ENCODE data around the gene ADH1C. TPM values are rescaled to one million over a fixed set of nuclear protein-coding genes. Genes with fewer than 3 reads are reported as not detected.
"Not testable (repeated sequence)": the region's sequence is repeated elsewhere in the genome, so short reads cannot be mapped to it uniquely, and the experiment has no call there.

Gene ADH1C
- total RNA-seq, 1 donor from 2014 or later, result 25.3 TPM

- H3K27ac ChIP-seq, result peak overlapping the region; percentile 84
- no peak overlapping the region for H3K4me3 ChIP-seq
- peaks cover 43% of the 10 kb centered on the region for H3K4me1 ChIP-seq
- no peaks in the 10 kb centered on the region for H3K27me3 ChIP-seq
- H3K9me3 ChIP-seq, result no peaks in the 10 kb centered on the region
- DNase-seq (ENCODE audit: extremely low spot score in 2 of 2), result no peak
- intact Hi-C loops (cut with DNase I), result loop anchor here (5.0 to 10.0 kb wide), 2 partner anchors 77 to 120 kb away; no protein-coding TSS in a partner anchor
- no peaks in the 10 kb centered on the region for H3K36me3 ChIP-seq
- TF ChIP-seq, protein P1, sequence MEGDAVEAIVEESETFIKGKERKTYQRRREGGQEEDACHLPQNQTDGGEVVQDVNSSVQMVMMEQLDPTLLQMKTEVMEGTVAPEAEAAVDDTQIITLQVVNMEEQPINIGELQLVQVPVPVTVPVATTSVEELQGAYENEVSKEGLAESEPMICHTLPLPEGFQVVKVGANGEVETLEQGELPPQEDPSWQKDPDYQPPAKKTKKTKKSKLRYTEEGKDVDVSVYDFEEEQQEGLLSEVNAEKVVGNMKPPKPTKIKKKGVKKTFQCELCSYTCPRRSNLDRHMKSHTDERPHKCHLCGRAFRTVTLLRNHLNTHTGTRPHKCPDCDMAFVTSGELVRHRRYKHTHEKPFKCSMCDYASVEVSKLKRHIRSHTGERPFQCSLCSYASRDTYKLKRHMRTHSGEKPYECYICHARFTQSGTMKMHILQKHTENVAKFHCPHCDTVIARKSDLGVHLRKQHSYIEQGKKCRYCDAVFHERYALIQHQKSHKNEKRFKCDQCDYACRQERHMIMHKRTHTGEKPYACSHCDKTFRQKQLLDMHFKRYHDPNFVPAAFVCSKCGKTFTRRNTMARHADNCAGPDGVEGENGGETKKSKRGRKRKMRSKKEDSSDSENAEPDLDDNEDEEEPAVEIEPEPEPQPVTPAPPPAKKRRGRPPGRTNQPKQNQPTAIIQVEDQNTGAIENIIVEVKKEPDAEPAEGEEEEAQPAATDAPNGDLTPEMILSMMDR (IDR thresholded peaks at IDR 0.05), result no peak
- peak in 1 of 2 donors; percentile 96 for TF ChIP-seq POLR2AphosphoS5 (IDR thresholded peaks at IDR 0.05; ENCODE audit: insufficient read depth in 1 of 2, low read depth in 1 of 2)
Measured at GRCh38 chr4:99324979-99325378, 27.6 kb downstream of the ADH1C start.

DNA sequence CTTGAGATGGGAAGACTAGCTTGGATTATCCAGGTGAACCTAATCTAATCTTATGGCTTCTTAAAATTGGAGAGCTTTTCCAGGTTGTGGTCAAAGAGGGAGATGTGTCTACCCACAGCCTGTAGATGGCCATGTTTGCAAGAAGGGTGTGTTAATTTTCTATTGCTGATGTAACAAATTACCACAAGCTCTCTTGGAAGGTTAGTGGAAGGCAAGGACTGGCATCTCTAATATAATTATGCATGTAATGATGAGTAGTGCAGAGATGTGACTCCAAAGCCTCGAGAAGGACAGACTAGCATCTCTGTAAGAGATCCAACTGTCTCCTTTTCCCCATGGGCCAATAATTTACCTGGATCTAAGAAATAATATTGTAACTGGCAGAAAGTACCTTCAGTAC, 28.2 kb downstream of the ADH1C start:
- Histone ChIP-seq H3K9me3 (no peaks in the 10 kb centered on the region), H3K4me3 (no peak overlapping the region), H3K27ac (peak overlapping the region; percentile 84), H3K27me3 (no peaks in the 10 kb centered on the region), H3K36me3 (no peaks in the 10 kb centered on the region), H3K4me1 (peaks cover 43% of the 10 kb centered on the region)
- TF ChIP-seq POLR2AphosphoS5 (IDR thresholded peaks at IDR 0.05; ENCODE audit: insufficient read depth in 1 of 2, low read depth in 1 of 2), result no peak
- intact Hi-C loops (cut with DNase I), result loop anchor here (5.0 to 10.0 kb wide), 2 partner anchors 78 to 120 kb away; no protein-coding TSS in a partner anchor
- no peak for DNase-seq (ENCODE audit: extremely low spot score in 2 of 2)

GRCh38 chr4:99323756-99324155, 28.8 kb downstream of the ADH1C start:
- DNase-seq (ENCODE audit: extremely low spot score in 2 of 2), result no peak
- intact Hi-C loops (cut with DNase I), result loop anchor here (5.0 to 10.0 kb wide), 2 partner anchors 79 to 119 kb away; no protein-coding TSS in a partner anchor

DNA sequence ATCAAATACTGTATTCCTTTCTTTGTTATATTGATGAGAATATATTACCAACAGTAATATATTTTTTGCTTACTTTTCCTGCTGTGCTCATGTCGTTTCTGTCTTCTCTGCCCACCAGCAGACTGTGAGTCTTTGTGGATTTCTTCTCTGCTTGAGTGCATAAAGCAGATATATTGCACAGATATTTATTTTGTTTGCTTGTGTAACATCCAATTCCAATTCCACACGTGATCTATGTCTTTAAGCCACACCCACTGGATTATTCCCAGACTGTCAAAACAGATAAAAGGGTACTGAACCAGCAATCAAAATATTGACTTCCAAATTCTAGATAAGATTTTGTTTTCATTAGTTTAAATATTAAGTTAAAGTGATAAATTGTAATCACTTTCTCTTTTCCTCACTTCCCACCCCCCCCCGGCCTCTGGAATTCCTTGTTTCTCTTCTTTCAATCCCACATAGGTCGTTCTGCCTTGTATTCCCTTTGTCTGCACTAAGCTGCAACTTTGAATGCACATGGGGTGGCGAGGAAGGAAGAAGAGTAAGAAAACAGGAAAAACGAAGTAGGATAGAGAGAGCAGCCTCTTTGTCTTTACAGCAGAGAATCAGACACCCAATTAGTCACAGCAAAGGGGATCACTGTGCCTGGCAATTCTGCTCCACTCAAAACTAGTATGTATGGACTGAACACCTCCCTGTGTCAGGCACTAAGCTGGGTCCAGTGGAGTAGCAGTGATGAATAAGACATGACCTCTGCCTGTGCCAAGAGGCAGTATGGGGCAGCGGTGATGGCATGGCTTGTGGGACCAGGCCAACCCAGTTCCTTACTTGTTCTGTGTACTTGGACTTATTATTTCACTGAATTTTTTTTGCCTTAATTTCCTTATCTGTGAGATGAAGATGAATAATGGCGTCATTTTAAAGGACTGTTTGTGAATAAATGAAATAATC, 31.0 kb downstream of the ADH1C start, which contains the start of gene ADH1B:
TSS of gene ADH1B (minus strand) at position 161 of the 951 bp plus-strand sequence. CDS start at position 91, 70 bp downstream.
- Histone ChIP-seq H3K27me3 (no peaks in the 10 kb centered on the region), H3K9me3 (no peaks in the 10 kb centered on the region), H3K4me1 (peaks cover 43% of the 10 kb centered on the region), H3K36me3 (no peaks in the 10 kb centered on the region), H3K27ac (peak within 1 kb of the TSS; percentile 39), H3K4me3 (peak within 1 kb of the TSS in 1 of 2 donors; percentile 11)
- intact Hi-C loops (cut with DNase I), result loop anchor here (5.0 to 10.0 kb wide), 2 partner anchors 81 to 117 kb away; no protein-coding TSS in a partner anchor
- no peak for DNase-seq (ENCODE audit: extremely low spot score in 2 of 2)
- TF ChIP-seq POLR2AphosphoS5 (IDR thresholded peaks at IDR 0.05; ENCODE audit: insufficient read depth in 1 of 2, low read depth in 1 of 2) (no peak), POLR2A (IDR thresholded peaks at IDR 0.05) (no peak)
- TF ChIP-seq, protein P1 (IDR thresholded peaks at IDR 0.05), result no peak

More at GRCh38 chr4:99323756-99324155, 28.8 kb downstream of the ADH1C start:
- Histone ChIP-seq H3K4me1 (peaks cover 43% of the 10 kb centered on the region), H3K4me3 (no peak overlapping the region), H3K27ac (peak overlapping the region; percentile 84), H3K36me3 (no peaks in the 10 kb centered on the region), H3K9me3 (no peaks in the 10 kb centered on the region), H3K27me3 (no peaks in the 10 kb centered on the region)
- TF ChIP-seq POLR2AphosphoS5 (IDR thresholded peaks at IDR 0.05; ENCODE audit: insufficient read depth in 1 of 2, low read depth in 1 of 2) (peak; percentile 19 to 92), POLR2A (IDR thresholded peaks at IDR 0.05) (no peak)
- TF ChIP-seq, protein P1 (IDR thresholded peaks at IDR 0.05), result no peak

GRCh38 chr4:99317811-99318210, 34.7 kb downstream of the ADH1C start:
- peaks cover 14% of the 10 kb centered on the region for H3K4me1 ChIP-seq
- H3K4me3 ChIP-seq, result peak overlapping the region in 1 of 2 donors; percentile 9
- H3K36me3 ChIP-seq; intact Hi-C loops (cut with DNase I); H3K27me3 ChIP-seq; H3K9me3 ChIP-seq; H3K27ac ChIP-seq; DNase-seq (ENCODE audit: extremely low spot score in 2 of 2): not testable (repeated sequence)

Measured in vagina (tissue), 2 donors.